Neural crest cell (in vitro differentiated cells): ENCODE measurements around the gene ITPKC. TPM values are rescaled to one million over a fixed set of nuclear protein-coding genes. Genes with fewer than 3 reads are reported as not detected.

Source experiments
- DNase-seq: peaks from one replicate; pipeline ENCODE4 v3.0.0; 2021; ENCODE audit warnings: low read depth, mixed read lengths, low spot score
- H3K27ac Mint-ChIP-seq: one replicate; pipeline ENCODE4 v1.8.0; 2021; ENCODE audit warnings: mild to moderate bottlenecking, mixed read lengths; ENCODE audit not compliant: unreplicated experiment
- H3K27me3 Mint-ChIP-seq: 2 replicates; pipeline ENCODE4 v1.8.0; 2021; ENCODE audit warnings: low read depth, mild to moderate bottlenecking, mixed read lengths
- H3K36me3 Mint-ChIP-seq: 2 replicates; pipeline ENCODE4 v1.8.0; 2021; ENCODE audit warnings: low read depth, mild to moderate bottlenecking, mixed read lengths
- H3K4me1 Mint-ChIP-seq: 2 replicates; pipeline ENCODE4 v1.8.0; 2021; ENCODE audit warnings: mixed read lengths
- H3K4me3 Mint-ChIP-seq: one replicate; pipeline ENCODE4 v1.8.0; 2021; ENCODE audit warnings: mild to moderate bottlenecking, mixed read lengths
- H3K9me3 Mint-ChIP-seq: 2 replicates; pipeline ENCODE4 v1.8.0; 2021; ENCODE audit warnings: mixed read lengths
- total RNA-seq: library from RNA; stranded (reverse); gene quantifications from 2 replicates; pipeline ENCODE4 v1.2.1, GENCODE V29; 2021
- TF ChIP-seq, protein P1 (sequence below): fragments of 200-600 bp; sonication (generic); conservative IDR thresholded peaks from 2 replicates; pipeline ENCODE4 v1.5.0; 2021; ENCODE audit warnings: antibody characterized with exemption, mild to moderate bottlenecking

The ITPKC gene
- total RNA-seq, 1 donor from 2014 or later, result 13.9 TPM

DNA sequence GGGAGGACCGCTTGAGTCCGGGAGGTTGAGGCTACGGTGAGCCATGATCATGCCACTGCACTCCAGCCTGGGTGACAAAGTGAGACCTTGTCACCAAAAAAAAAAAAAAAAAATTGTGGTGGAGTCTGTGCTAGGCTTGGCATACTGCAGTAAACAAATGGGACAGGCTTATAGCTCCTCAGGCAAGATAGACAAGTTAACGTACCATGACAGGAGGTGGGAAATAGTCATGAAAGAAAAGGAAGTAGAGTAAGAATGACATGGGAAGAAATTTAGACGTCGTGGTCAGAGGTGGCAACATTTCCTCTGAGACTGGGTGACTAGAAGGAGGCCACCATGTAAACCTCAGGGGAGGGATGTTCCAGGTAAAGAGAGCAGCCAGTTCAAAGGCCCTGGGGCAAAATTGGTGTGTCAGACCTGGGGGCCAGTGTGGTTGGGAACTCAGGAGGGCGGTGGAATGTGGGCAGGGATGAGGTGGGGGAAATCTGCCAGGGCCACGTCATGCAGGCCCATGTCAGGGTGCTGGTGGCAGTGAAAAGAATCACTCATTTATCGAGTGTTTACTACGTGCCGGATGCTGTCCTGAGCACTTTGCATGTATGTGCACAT, 39.7 kb downstream of the ITPKC start:
- Mint-ChIP-seq H3K36me3 (peaks cover 34% of the 10 kb centered on the region), H3K27ac (no peak overlapping the region), H3K4me3 (peak overlapping the region; percentile 77), H3K27me3 (no peaks in the 10 kb centered on the region), H3K4me1 (peaks cover 31% of the 10 kb centered on the region), H3K9me3 (no peaks in the 10 kb centered on the region)
- TF ChIP-seq, protein P1, sequence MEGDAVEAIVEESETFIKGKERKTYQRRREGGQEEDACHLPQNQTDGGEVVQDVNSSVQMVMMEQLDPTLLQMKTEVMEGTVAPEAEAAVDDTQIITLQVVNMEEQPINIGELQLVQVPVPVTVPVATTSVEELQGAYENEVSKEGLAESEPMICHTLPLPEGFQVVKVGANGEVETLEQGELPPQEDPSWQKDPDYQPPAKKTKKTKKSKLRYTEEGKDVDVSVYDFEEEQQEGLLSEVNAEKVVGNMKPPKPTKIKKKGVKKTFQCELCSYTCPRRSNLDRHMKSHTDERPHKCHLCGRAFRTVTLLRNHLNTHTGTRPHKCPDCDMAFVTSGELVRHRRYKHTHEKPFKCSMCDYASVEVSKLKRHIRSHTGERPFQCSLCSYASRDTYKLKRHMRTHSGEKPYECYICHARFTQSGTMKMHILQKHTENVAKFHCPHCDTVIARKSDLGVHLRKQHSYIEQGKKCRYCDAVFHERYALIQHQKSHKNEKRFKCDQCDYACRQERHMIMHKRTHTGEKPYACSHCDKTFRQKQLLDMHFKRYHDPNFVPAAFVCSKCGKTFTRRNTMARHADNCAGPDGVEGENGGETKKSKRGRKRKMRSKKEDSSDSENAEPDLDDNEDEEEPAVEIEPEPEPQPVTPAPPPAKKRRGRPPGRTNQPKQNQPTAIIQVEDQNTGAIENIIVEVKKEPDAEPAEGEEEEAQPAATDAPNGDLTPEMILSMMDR, result no peak
- no peak for DNase-seq

- H3K9me3 Mint-ChIP-seq, result no peaks in the 10 kb centered on the region
- H3K27me3 Mint-ChIP-seq, result no peaks in the 10 kb centered on the region
- no peak for DNase-seq
- peaks cover 23% of the 10 kb centered on the region for H3K4me1 Mint-ChIP-seq
- no peak overlapping the region for H3K4me3 Mint-ChIP-seq
- TF ChIP-seq, protein P1, result no peak
- no peak overlapping the region for H3K27ac Mint-ChIP-seq
- H3K36me3 Mint-ChIP-seq, result peaks cover 35% of the 10 kb centered on the region
Measured at GRCh38 chr19:40758491-40758890, 41.6 kb downstream of the ITPKC start.

DNA sequence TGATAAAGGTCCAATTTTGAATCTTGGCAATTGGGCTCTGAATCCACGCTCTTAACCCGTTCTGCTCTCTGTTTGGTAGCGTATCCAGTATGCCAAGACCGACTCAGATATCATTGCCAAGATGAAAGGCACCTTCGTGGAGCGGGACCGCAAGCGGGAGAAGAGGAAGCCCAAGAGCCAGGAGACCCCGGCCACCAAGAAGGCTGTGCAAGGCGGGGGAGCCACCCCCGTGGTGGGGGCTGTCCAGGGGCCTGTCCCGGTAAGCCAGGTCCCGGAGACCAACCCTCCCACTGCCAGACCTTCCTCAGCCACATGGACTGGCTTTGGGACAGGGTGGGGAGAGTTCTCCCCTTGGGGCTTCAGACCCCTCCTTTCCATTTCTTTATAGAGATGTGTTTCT, 42.4 kb downstream of the ITPKC start:
- no peak overlapping the region for H3K27ac Mint-ChIP-seq
- H3K9me3 Mint-ChIP-seq, result no peaks in the 10 kb centered on the region
- peaks cover 20% of the 10 kb centered on the region for H3K4me1 Mint-ChIP-seq
- no peak for DNase-seq
- no peaks in the 10 kb centered on the region for H3K27me3 Mint-ChIP-seq
- TF ChIP-seq, protein P1, result no peak
- H3K4me3 Mint-ChIP-seq, result no peak overlapping the region
- H3K36me3 Mint-ChIP-seq, result peaks cover 39% of the 10 kb centered on the region

DNA sequence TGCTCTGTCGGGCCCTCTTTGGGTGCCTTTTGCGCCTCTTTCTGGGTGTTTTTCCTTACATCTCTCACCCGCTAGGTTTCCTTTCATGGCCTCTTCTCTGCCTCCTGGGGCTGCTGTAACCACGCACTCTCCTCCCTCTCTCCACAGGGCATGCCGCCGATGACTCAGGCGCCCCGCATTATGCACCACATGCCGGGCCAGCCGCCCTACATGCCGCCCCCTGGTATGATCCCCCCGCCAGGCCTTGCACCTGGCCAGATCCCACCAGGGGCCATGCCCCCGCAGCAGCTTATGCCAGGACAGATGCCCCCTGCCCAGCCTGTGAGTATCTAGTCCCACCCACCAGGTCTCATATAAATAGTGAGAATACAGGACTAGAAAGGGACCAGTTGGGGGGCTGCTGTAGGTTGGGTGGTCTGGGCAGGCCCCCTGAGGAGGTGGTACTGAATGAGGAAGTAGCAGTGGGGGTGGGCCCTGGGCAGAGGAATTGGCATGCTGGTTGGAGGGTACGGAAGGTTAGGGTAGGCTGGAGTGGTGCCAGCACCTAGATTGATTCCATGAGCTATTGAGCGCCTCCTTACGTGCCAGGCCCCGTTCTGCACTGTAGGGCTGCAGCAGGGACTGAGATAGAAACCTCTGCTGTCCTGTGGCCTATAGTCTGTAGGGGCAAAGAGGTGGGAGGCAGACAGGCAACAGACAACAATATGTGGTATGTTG, 46.0 kb downstream of the ITPKC start:
- TF ChIP-seq, protein P1, result no peak
- peaks cover 25% of the 10 kb centered on the region for H3K36me3 Mint-ChIP-seq
- no peaks in the 10 kb centered on the region for H3K4me1 Mint-ChIP-seq

GRCh38 chr19:40763526-40763925, 46.6 kb downstream of the ITPKC start:
- no peaks in the 10 kb centered on the region for H3K27me3 Mint-ChIP-seq
- H3K27ac Mint-ChIP-seq, result no peak overlapping the region
- TF ChIP-seq, protein P1, result no peak
- peaks cover 23% of the 10 kb centered on the region for H3K36me3 Mint-ChIP-seq
- no peak for DNase-seq
- no peaks in the 10 kb centered on the region for H3K4me1 Mint-ChIP-seq
- H3K9me3 Mint-ChIP-seq, result no peaks in the 10 kb centered on the region
- H3K4me3 Mint-ChIP-seq, result no peak overlapping the region

More for the DNA sequence above, 46.0 kb downstream of the ITPKC start:
- Mint-ChIP-seq H3K27me3 (no peaks in the 10 kb centered on the region), H3K4me3 (no peak overlapping the region), H3K9me3 (no peaks in the 10 kb centered on the region), H3K27ac (no peak overlapping the region)
- no peak for DNase-seq
